Activated naive CD8-positive, alpha-beta T cell treated with anti-CD3 and anti-CD28 coated beads, Interleukin-2, amount 50 U/mL, for 24 hours (primary cell): ENCODE results near the gene SCARB1.

ENCODE experiments used
- ATAC-seq: fragments of 150-1000 bp; cut with Tn5 transposase; one replicate; pipeline ENCODE4 v1.10.0; 2021
- DNase-seq: peaks from one replicate; pipeline ENCODE4 v3.0.0; 2021
- H3K27ac Mint-ChIP-seq: one replicate; pipeline ENCODE4 v1.8.0; 2021; ENCODE audit warnings: mild to moderate bottlenecking, mixed read lengths
- H3K27me3 Mint-ChIP-seq: one replicate; pipeline ENCODE4 v1.8.0; 2021; ENCODE audit warnings: mixed read lengths
- H3K36me3 Mint-ChIP-seq: one replicate; pipeline ENCODE4 v1.8.0; 2021; ENCODE audit warnings: low read depth, mixed read lengths
- H3K4me1 Mint-ChIP-seq: one replicate; pipeline ENCODE4 v1.8.0; 2021; ENCODE audit warnings: mixed read lengths
- H3K4me3 Mint-ChIP-seq: one replicate; pipeline ENCODE4 v1.8.0; 2021; ENCODE audit warnings: mild to moderate bottlenecking, moderate library complexity, mixed read lengths
- H3K9me3 Mint-ChIP-seq: one replicate; pipeline ENCODE4 v1.8.0; 2021; ENCODE audit warnings: mixed read lengths

SCARB1 gene

DNA sequence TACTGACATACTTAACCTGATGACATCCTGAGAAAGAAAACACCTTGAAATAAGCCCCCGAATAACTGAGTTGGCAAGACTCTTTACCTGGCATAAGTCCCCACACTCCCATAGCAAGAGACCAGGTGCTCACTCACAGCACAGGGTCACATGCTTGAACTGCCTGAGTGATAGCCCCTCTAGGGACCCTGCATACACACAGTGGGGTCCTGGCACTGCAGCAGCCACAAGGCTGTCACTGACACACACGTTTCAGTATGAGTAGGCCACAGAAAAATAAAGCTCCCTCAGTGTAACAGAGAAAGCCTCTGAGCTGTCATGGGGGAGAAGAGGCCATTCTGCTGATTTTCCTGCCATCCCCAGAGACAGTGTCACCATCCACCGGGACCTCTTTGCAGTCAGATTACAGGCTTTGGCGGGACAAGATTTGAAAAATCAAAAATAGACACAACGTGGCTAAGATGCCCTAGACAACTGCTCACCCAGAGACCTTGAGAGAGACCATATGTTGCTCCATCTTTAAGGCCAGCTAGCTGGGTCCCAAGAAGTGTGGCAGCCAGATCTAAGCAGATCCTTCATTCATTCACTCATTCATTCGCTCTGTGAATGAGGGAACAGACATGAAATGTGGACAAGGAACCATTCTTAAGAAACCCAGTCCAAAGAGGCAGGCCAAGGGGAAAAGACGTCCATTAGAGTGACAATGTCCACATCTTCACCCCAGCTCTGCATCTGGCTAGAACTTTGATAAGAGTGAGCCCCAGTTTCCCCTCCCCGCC is 1.6 kb downstream of the SCARB1 start:
- H3K27me3 Mint-ChIP-seq = no peaks in the 10 kb centered on the region
- peak overlapping the region; percentile 14 for H3K27ac Mint-ChIP-seq
- H3K4me1 Mint-ChIP-seq = peaks cover 25% of the 10 kb centered on the region
- H3K9me3 Mint-ChIP-seq = no peaks in the 10 kb centered on the region
- H3K4me3 Mint-ChIP-seq = peak overlapping the region; percentile 87
- DNase-seq (no peak), ATAC-seq (peak; percentile 35)
- H3K36me3 Mint-ChIP-seq = peaks cover 19% of the 10 kb centered on the region

DNA sequence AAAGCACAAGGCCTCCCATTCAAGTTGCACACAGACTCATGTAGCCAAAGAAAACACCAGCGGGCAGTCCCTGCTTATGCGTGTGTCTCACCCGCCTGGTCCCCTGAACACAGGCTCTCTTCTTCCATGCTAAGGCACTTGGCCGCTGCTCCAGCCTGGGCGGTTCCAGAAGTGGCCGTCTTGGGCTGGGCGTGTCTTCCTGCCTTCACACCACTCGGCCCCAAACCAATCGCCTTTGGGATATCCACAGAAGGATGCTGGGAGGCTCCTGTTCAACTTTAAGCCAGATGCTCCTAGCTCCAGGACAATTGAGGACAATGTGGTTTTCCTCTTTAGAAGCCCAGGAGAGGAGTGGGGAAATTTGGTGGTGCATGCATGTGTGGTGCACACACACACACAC is 2.2 kb downstream of the SCARB1 start:
- peaks cover 21% of the 10 kb centered on the region for H3K4me1 Mint-ChIP-seq
- H3K4me3 Mint-ChIP-seq = peak overlapping the region; percentile 87

DNA sequence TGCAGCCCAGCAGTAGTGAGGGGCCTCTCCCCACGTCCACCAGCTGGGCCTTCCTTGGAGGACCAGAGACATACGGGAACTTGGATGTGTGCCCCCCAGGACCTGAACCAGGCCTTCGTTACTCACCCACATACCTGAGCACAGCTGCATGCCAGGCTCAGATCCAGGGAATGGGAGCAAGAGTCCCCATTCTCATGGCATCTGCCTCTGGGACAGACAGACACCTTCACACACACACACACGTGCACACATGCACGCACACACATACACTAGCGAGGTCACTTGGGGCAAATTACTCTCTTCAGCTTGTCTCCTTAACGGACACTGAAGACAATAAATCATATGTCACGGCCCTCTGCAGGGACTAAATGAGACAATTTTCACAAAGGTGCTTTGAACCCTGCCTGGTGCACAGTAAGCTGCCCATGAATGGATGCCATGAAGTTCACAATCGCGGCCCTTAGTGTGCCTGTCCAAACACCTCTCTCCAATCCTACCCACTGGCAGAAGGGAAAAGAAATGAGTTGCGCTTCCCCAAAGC is 5.7 kb downstream of the SCARB1 start:
- Mint-ChIP-seq H3K4me3 (no peak overlapping the region), H3K27me3 (no peaks in the 10 kb centered on the region), H3K36me3 (peaks cover 26% of the 10 kb centered on the region), H3K27ac (no peak overlapping the region), H3K9me3 (no peaks in the 10 kb centered on the region), H3K4me1 (peaks cover 20% of the 10 kb centered on the region)
- ATAC-seq = no peak
- no peak for DNase-seq

More for the DNA sequence above, 2.2 kb downstream of the SCARB1 start:
- no peak for ATAC-seq
- Mint-ChIP-seq H3K36me3 (peaks cover 19% of the 10 kb centered on the region), H3K27ac (no peak overlapping the region), H3K9me3 (no peaks in the 10 kb centered on the region), H3K27me3 (no peaks in the 10 kb centered on the region)
- no peak for DNase-seq

DNA sequence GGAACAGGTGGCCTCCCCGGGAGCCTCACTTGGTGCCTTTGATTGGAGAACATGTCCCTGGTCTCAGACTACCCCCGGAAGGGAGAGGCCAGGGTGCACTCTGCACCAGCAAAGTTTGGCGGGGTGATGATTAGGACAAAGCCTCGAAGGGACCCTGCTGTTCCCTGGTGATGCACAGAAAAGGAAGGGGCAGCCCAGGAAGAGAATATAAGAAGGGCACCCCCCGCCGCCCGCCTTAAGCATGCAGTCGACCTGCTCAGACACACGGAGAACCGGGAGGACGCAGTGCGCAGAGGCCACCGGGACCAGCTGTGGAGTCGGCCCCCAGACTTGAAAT is 6.9 kb downstream of the SCARB1 start:
- Mint-ChIP-seq H3K4me3 (no peak overlapping the region), H3K4me1 (peaks cover 15% of the 10 kb centered on the region), H3K36me3 (peaks cover 20% of the 10 kb centered on the region), H3K9me3 (no peaks in the 10 kb centered on the region), H3K27me3 (no peaks in the 10 kb centered on the region), H3K27ac (no peak overlapping the region)
- ATAC-seq (no peak), DNase-seq (no peak)

DNA sequence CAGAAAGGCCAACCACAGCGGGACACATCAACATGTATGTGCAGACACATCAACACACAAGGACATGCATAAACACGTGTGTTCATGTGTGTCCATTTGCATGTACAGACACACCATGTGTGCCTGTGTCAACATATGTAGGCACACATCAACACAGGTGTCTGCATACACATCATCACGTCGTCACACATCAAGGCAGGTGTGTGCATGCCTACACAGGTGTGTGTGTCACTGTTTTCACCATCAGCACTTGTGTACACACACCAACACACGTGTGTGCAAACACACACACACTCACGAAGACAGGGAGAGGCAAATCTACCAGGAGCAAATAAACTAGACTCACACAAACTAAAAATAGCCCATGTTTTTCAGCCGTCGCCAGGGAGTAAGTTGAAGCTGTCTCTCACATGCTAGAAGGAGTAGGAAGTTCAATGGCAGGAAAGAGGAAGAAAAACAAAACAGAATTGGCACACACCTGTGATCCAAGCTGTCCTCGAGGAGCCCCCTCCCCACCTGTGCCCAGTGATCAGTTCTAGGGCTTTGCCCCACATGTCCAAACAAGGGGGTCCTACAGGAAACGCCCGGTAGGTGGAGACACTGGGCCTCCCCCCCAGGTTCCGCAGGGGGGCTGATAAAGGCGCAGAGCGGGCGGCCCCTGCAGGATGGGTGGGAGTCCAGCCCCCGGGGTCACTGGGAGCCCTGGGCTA is 7.4 kb downstream of the SCARB1 start:
- Mint-ChIP-seq H3K27ac (no peak overlapping the region), H3K4me3 (no peak overlapping the region), H3K36me3 (peaks cover 17% of the 10 kb centered on the region), H3K4me1 (peaks cover 11% of the 10 kb centered on the region), H3K27me3 (no peaks in the 10 kb centered on the region), H3K9me3 (no peaks in the 10 kb centered on the region)
- DNase-seq (no peak), ATAC-seq (no peak)

DNA sequence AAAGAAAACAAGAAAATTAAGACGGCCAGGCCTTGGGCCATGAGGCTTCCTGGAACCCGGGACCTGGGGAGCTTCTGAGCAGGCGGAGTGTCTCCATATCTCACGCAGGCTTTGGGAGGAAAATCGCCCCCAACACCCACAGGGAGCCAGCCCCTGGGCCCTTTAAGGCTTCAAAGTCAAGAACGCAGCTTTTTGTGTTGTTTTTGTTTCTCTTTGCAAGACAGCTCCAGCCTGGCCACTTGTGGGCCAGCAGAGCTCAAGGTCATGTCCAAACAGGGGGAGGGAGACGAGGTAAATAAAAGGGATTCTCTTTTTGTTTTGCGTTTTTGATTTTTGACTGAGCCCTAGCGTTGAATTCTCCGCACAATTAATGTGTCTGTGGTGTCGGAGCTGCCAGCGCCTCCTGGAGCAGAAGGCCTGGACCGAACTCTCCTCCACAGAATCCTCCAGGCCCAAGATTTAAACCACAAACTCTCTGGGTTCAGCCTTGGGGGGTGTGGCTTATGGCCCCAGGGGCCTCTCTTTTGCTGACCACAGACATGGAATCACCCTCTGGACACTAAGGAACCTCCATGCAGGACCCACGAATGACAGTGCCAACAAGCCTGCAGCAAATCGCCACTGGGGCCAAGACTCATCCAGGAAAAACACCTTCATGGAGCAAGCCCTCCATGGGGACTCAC is 8.2 kb downstream of the SCARB1 start:
- Mint-ChIP-seq H3K27me3 (no peaks in the 10 kb centered on the region), H3K36me3 (peaks cover 19% of the 10 kb centered on the region), H3K4me3 (no peak overlapping the region), H3K9me3 (no peaks in the 10 kb centered on the region), H3K27ac (no peak overlapping the region), H3K4me1 (peaks cover 11% of the 10 kb centered on the region)
- ATAC-seq (no peak), DNase-seq (no peak)

DNA sequence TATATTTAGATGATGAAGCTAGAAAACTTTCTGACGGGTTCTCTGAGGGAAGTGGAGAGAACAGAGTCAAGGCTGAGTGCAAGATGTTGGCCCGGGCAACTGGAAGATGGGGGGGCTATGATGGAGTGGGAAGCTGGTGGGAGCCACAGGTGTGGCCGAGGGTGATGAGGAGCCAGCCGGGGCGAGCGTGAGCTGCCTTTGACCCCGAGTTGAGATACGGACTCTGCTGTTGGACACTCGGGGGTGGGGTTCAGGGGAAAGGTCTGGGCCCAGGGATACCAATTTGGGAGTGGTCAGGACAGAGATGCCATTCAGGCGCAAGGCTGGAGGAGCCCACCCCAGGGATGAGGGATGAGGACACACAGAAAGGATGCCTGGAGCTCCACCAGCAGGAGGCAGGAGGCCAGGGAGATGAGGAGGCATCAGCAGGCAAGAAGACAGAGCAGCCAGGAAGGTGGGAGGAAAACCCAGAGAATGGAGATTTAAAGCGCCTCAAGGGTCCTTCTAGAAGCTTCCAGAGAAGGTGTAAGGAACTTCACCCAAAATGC is 9.0 kb downstream of the SCARB1 start:
- H3K4me3 Mint-ChIP-seq = no peak overlapping the region
- H3K27ac Mint-ChIP-seq = no peak overlapping the region
- H3K4me1 Mint-ChIP-seq = peaks cover 11% of the 10 kb centered on the region
- H3K36me3 Mint-ChIP-seq = peaks cover 13% of the 10 kb centered on the region
- no peaks in the 10 kb centered on the region for H3K27me3 Mint-ChIP-seq
- DNase-seq (no peak), ATAC-seq (no peak)
- H3K9me3 Mint-ChIP-seq = no peaks in the 10 kb centered on the region

DNA sequence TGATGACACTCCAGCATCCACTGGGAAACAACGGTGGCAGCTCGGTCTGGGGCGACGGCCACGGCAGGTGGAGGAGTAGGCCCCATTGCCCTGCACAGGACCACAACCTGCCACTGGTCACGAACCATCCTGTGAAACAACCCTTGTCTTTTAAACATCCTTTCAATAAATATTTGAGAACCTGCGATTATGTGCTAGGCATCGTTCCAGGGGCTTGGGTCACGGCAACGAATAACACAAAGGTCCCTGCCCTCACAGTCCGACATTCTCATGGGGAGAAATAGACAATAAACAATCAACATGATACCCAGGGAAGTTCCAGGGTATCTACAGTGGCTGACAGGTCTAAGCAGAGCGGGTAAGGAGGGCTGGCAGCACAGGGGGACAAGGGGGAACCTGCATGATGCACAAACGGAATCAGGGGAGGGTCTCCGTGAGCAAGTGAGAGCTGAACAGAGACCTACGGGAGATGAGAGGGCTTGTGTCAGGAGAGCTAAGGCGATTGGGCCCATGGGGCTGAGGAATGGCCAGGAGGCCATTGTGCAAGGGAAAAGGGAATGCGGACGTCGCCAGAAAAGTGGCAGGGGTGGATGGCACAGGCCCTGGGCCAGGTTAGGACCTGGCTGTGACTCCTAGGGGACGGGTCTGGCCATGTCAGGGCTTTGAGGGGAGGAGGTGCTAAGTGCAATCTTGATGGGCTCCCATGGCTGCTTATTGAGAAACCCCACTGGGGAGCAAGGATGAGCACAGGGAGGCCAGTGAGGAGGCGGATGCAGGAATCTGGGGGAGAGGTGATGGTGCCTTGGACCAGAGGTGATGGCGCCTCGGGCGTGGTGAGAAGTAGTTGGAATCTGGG is 9.7 kb downstream of the SCARB1 start:
- DNase-seq (no peak), ATAC-seq (no peak)
- Mint-ChIP-seq H3K4me3 (no peak overlapping the region), H3K4me1 (peaks cover 11% of the 10 kb centered on the region), H3K9me3 (no peaks in the 10 kb centered on the region), H3K27ac (no peak overlapping the region), H3K27me3 (no peaks in the 10 kb centered on the region), H3K36me3 (peaks cover 13% of the 10 kb centered on the region)

DNA sequence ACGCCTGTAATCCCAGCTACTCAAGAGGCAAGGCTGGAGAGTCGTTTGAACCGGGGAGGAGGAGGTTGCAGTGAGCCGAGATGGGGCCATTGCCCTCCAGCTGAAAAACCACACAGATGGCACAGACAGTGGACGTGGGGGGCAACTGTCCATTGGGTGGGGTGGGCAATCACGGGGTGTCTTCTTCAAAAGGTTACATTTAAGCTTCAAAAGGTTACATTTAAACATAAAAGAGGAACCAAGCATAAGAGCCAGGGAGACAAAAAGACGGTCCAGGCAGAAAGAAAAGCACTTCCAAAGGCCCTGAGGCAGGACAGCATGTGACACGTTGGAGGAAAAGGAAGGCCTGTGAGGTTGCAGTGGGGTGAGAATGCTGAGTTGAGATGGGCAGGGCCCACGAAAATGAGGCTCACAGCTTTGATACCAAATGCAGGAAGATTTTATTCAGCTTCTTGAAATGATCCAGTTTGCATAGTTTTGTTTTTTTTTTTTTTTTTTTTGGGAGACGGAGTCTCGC is 10.7 kb downstream of the SCARB1 start:
- Mint-ChIP-seq H3K9me3 (no peaks in the 10 kb centered on the region), H3K36me3 (peaks cover 12% of the 10 kb centered on the region), H3K4me3 (no peak overlapping the region), H3K4me1 (peaks cover 11% of the 10 kb centered on the region), H3K27me3 (no peaks in the 10 kb centered on the region), H3K27ac (no peak overlapping the region)
- ATAC-seq = no peak
- DNase-seq = no peak

DNA sequence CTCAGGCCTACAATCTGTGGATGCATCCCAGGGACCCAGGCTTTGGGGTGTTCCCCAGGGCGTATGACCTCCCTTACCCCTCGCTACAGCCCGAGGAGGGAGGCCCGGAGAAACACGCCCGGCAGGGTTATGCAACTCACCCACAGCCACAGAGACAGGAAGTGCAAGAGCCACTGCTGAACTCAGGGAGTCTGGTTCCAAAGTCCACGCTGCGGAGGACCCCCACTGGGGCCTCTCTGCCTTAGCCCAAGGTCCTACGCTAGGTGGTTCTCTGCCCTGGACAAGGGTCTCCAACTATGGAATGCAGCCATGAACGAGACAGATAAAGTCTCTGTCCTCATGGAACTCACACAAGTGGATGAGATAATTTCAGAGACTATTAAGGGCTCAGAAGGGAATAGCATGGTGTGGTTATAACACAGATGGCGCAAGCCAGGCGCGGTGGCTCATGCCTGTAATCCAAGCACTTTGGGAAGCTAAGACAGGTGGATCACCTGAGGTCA is 11.3 kb downstream of the SCARB1 start:
- Mint-ChIP-seq H3K4me1 (peaks cover 10% of the 10 kb centered on the region), H3K36me3 (peaks cover 12% of the 10 kb centered on the region), H3K4me3 (no peak overlapping the region), H3K9me3 (no peaks in the 10 kb centered on the region), H3K27ac (no peak overlapping the region), H3K27me3 (no peaks in the 10 kb centered on the region)
- ATAC-seq (no peak), DNase-seq (no peak)

DNA sequence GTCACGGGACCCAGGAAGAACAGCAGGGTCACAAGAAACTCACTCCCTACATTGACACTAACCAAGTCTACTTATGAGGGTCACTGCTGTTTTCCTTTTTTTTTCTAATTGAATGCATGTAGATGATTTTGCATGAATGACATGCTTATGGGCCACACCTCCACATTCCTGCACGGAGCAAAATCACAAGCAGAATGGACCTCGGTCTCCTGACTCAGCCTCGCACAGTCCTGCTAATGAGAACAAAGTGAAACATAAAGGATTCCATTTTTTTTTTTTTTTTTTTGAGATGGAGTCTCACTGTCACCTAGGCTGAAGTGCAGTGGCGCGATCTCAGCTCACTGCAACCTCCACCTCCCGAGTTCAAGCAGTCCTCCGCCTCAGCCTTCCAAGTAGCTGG is 12.3 kb downstream of the SCARB1 start:
- ATAC-seq = no peak
- H3K27me3 Mint-ChIP-seq = no peaks in the 10 kb centered on the region
- no peak overlapping the region for H3K4me3 Mint-ChIP-seq
- no peak for DNase-seq
- peaks cover 13% of the 10 kb centered on the region for H3K36me3 Mint-ChIP-seq
- H3K4me1 Mint-ChIP-seq = peaks cover 8% of the 10 kb centered on the region
- no peak overlapping the region for H3K27ac Mint-ChIP-seq
- no peaks in the 10 kb centered on the region for H3K9me3 Mint-ChIP-seq

DNA sequence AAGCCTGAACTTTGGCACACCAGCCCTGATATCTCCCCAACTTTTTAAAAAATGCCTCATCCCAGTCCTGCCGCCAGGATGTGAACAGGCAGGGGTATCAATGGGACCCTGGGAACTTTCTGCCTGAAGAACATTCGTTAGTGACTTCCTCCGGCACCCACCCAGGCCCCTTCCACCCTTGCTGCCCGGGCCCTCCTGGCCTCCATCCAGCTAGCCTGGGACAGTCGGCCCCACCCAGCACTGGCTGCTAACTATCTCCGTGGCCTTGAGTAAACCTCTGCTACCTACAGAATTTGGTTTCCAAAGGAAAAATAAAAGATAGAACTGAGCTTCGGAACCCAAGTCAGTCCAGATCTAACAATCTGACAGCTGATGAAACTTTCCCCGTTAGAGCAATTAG is 14.3 kb downstream of the SCARB1 start:
- DNase-seq = no peak
- no peak for ATAC-seq
- peaks cover 5% of the 10 kb centered on the region for H3K4me1 Mint-ChIP-seq
- H3K4me3 Mint-ChIP-seq = no peak overlapping the region
- H3K27ac Mint-ChIP-seq = no peak overlapping the region
- no peaks in the 10 kb centered on the region for H3K9me3 Mint-ChIP-seq
- H3K36me3 Mint-ChIP-seq = peaks cover 8% of the 10 kb centered on the region
- H3K27me3 Mint-ChIP-seq = no peaks in the 10 kb centered on the region

DNA sequence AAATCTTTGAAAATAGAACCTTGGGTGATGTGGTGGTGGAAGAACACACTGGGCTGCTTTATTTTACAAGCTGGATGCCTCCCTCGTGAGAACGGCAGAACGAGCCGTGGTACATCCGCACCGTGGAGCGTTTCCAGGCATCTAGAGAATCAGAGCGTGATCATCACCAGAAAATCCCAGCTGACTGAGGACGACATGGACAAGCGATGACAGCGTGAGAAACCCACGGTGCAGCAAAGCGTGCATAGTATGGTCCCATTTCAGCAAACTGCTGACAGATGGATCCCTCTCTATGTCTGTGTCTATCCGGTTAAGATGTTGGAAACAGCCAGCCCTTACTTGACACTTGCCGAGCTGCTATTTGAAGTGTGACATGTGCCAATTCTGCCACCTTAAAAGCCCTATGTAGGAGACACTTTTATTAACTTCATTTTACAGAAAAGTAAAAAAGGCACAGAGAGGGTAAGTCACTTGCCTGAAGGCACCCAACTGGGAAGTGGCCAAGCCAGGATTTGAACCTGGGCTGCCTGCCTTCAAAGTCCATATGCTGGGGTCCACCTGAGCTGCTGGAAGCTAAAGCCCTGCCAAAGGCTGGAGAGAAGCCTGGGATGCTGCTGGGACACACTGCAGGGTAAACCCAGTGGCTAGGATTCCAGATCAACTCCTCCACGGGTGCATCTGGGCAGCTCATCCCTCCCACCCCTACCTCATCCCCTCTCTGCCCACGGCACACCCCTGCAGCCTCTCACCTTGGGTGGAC is 14.9 kb downstream of the SCARB1 start:
- Mint-ChIP-seq H3K36me3 (peaks cover 8% of the 10 kb centered on the region), H3K4me3 (no peak overlapping the region), H3K27me3 (no peaks in the 10 kb centered on the region), H3K4me1 (peaks cover 5% of the 10 kb centered on the region), H3K27ac (no peak overlapping the region), H3K9me3 (no peaks in the 10 kb centered on the region)
- ATAC-seq = no peak
- no peak for DNase-seq
